Endothelial cell (in vitro differentiated cells): ENCODE data around the gene EEF1A2. TPM values are rescaled to one million over a fixed set of nuclear protein-coding genes. Genes with fewer than 3 reads are reported as not detected.

Source experiments
- DNase-seq: peaks from one replicate; pipeline ENCODE4 v3.0.0; 2021; ENCODE audit warnings: low spot score
- H3K27ac Mint-ChIP-seq: one replicate; pipeline ENCODE4 v1.8.0; 2021; ENCODE audit warnings: mixed read lengths, inconsistent platforms; ENCODE audit not compliant: unreplicated experiment
- H3K27me3 Mint-ChIP-seq: one replicate; pipeline ENCODE4 v1.8.0; 2021; ENCODE audit warnings: mild to moderate bottlenecking, moderate library complexity, mixed read lengths, inconsistent platforms; ENCODE audit not compliant: unreplicated experiment
- H3K36me3 Mint-ChIP-seq: one replicate; pipeline ENCODE4 v1.8.0; 2021; ENCODE audit warnings: mild to moderate bottlenecking, low read depth, mixed read lengths, inconsistent platforms; ENCODE audit not compliant: unreplicated experiment
- H3K4me1 Mint-ChIP-seq: one replicate; pipeline ENCODE4 v1.8.0; 2021; ENCODE audit warnings: mild to moderate bottlenecking, mixed read lengths, inconsistent platforms; ENCODE audit not compliant: unreplicated experiment
- H3K4me3 Mint-ChIP-seq: one replicate; pipeline ENCODE4 v1.8.0; 2021; ENCODE audit warnings: mild to moderate bottlenecking, mixed read lengths, inconsistent platforms; ENCODE audit not compliant: unreplicated experiment
- H3K9me3 Mint-ChIP-seq: one replicate; pipeline ENCODE4 v1.8.0; 2021; ENCODE audit warnings: mixed read lengths, inconsistent platforms; ENCODE audit not compliant: unreplicated experiment
- total RNA-seq: library from RNA; stranded (reverse); fragmentation: NEBNext Ultra II Directional; extraction: Animal tissue kit (Norgen Biotek cat#: 25700); gene quantifications from one replicate; pipeline ENCODE4 v1.2.1, GENCODE V29; 2021; ENCODE audit not compliant: unreplicated experiment
- TF ChIP-seq, protein P1 (sequence below): fragments of 200-600 bp; sonication (generic); IDR thresholded peaks from one replicate; pipeline ENCODE4 v1.5.0; 2021; ENCODE audit warnings: antibody characterized with exemption; ENCODE audit not compliant: unreplicated experiment

EEF1A2 gene
- total RNA-seq, 1 donor from 2014 or later, result 0.31 TPM

DNA sequence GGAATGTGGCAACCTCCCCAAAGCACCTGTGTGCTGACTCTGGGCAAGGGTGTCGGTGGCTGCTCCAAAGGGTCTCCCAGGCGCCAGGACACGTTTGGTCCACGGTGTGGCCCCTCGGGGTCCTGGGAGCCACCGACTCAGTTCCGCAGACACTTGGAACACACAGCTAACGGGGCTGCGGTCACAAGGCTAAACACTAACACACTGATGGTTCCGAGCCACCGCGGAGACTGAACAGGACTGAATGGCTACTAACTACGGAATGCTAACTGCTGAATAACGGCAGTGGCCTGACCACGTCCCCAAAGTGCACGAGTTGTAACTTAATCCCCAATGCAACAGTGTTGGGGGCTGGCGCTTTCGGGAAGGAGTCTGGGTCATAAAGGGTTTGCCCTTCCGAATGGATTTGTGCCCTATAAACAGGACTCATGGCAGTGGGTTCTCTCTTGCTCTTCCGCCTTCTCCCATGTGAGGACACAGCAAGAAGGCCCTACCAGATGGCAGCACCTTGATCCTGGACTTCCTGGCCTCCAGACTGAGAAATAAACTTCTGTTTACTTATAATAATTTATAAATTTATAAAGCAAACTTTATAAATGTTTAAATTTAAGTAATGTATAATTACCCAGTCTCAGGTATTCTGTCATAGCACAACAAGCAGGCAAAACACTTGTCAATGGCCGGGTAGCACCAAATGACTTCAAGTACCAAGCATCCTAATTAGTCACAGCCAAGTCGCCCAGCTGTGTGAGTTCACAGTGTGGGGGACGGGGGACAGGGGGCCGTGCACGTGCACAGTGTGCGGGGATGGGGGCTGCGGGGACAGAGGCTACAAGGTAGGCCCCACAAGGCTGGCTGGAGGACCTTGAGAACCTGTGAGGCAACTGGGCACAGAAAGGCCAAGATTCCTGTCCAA is 2.3 kb upstream of the EEF1A2 start:
- Mint-ChIP-seq H3K36me3 (peaks cover 3% of the 10 kb centered on the region), H3K27ac (no peak overlapping the region), H3K27me3 (peaks cover 7% of the 10 kb centered on the region), H3K4me3 (peak overlapping the region; percentile 77), H3K9me3 (peaks cover 3% of the 10 kb centered on the region), H3K4me1 (peaks cover 2% of the 10 kb centered on the region)
- TF ChIP-seq, protein P1, sequence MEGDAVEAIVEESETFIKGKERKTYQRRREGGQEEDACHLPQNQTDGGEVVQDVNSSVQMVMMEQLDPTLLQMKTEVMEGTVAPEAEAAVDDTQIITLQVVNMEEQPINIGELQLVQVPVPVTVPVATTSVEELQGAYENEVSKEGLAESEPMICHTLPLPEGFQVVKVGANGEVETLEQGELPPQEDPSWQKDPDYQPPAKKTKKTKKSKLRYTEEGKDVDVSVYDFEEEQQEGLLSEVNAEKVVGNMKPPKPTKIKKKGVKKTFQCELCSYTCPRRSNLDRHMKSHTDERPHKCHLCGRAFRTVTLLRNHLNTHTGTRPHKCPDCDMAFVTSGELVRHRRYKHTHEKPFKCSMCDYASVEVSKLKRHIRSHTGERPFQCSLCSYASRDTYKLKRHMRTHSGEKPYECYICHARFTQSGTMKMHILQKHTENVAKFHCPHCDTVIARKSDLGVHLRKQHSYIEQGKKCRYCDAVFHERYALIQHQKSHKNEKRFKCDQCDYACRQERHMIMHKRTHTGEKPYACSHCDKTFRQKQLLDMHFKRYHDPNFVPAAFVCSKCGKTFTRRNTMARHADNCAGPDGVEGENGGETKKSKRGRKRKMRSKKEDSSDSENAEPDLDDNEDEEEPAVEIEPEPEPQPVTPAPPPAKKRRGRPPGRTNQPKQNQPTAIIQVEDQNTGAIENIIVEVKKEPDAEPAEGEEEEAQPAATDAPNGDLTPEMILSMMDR, result no peak
- DNase-seq, result no peak

DNA sequence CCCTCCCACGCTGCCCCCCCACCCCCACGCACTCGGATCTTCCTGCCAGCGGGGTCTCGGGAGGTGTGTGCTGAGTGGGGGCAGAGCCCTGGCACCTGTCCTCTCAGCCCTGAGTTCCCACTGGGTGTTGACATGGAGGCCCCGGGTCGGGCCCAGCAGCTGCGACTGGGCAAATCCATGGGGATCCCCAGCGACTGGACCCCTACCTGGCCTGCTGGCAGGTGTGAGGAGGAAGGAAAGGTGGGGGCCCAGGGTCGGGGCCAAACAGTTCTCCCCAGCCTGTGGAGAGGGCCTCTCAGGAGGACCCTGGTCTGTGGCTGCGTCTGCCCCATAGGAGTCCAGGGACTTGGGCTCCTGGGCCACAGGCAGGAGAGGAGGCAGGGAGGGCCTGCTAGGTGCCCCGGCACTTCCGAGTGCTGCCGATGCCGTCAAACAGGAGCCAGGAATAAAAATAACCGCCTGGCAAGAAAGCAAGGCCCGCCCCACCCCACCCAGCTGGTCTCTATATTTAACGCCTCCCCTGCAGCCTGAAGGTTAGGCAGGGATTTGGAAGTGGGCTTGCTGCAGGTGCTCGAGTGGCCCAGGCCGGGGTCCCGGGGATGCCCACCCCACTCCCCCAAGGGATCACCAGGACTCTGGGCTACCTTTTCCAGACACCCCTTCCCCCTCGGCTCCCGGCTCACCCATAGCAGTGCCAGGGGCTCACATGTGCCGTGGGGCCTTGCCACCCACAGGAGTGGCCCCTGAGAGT is 1.4 kb upstream of the EEF1A2 start:
- TF ChIP-seq, protein P1, result no peak
- peaks cover 7% of the 10 kb centered on the region for H3K27me3 Mint-ChIP-seq
- H3K4me1 Mint-ChIP-seq, result peaks cover 2% of the 10 kb centered on the region
- peaks cover 3% of the 10 kb centered on the region for H3K9me3 Mint-ChIP-seq
- DNase-seq, result no peak
- no peak overlapping the region for H3K4me3 Mint-ChIP-seq
- H3K36me3 Mint-ChIP-seq, result peaks cover 3% of the 10 kb centered on the region
- no peak overlapping the region for H3K27ac Mint-ChIP-seq

DNA sequence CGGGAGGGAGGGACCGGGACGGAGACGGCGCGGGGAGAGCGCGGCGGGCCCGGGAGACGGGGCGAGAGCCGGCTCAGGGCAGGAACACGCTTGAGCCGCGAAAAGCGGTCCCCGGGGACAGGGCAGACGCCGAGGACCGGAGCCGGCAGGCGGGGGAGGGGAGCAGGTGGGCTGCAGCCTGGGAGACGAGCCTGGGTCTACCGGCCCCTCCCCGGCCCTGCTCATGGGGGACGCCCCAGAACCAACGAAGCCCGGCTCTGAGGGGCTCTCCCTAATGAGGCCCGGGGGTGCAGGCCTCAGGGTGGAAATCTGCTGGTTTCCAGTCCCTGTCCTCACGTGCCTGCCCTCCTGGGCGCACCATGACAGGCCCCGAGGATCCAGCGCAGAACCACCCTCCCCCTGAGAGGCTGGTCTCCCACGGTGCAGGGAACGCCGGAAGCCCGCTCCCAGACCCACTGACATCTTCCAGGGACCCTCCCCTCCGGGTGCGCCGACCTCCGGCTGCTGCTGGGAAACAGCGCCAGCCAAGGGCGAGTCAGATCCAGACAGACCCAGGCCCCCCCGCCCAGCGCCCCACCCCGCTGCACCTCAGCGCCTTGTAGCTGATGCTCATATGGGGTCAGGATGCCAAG is 571 bp upstream of the EEF1A2 start:
- no peak for DNase-seq
- Mint-ChIP-seq H3K27ac (no peak overlapping the region), H3K4me3 (no peak overlapping the region), H3K9me3 (peaks cover 3% of the 10 kb centered on the region), H3K27me3 (peaks cover 7% of the 10 kb centered on the region), H3K36me3 (no peaks in the 10 kb centered on the region), H3K4me1 (peaks cover 2% of the 10 kb centered on the region)
- TF ChIP-seq, protein P1, result no peak

DNA sequence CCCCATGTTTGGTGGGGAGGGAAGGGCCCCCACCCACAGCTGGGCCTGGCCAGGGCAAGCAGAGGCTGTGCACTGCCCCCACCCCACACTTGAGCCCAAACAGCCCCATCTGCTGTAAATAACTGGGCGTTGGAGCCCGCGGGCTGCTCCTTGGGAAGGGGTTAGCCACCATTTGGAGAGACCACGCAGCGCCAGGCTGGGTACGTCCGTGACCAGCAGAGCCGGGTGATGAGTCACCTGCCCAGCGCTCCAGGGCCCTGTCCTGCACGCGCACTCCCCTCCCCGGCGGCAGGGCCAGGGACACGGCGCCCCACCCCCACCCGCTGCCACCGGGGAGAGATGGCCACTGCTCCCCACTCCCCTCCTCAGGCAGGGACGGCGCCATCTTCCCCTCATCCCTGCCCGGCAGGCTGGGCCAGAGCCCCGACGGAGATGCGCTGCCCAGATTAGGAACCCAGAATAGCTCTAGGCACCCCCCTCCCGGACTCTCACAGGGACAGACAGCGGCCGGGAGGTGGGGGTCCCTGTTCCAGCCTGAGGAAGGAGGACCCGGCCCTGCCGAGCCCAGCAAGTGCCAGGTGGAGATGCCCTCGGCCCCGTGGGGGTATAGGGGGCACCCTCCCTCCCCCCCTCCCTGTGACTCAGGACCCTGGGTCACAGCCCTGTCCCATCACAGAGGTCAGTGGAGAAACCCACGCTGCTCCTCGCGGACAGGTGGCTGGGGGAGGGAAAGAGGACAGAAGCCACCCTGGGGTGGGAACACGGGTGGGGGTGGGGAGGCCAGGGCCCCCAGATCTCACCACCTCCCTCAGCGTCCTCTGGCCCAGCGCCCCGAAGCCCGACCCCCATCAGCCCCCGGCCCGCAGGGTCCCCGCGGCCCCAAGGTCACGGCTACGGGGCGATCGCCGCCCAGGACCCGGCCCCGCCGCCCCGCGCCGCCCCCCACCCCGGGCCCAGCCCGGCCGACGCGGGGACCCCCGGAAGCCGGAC is 642 bp downstream of the EEF1A2 start:
- DNase-seq, result no peak
- Mint-ChIP-seq H3K4me3 (no peak overlapping the region), H3K4me1 (peaks cover 2% of the 10 kb centered on the region), H3K27me3 (peaks cover 7% of the 10 kb centered on the region), H3K36me3 (no peaks in the 10 kb centered on the region), H3K27ac (no peak overlapping the region), H3K9me3 (no peaks in the 10 kb centered on the region)
- TF ChIP-seq, protein P1, result no peak
